Activated CD8-positive, alpha-beta T cell treated with anti-CD3 and anti-CD28 coated beads, Interleukin-2, amount 10 ng/mL, durations not matched to agents 7 days and 5 days (primary cell): ENCODE measurements around the gene CYRIA. TPM values are rescaled to one million over a fixed set of nuclear protein-coding genes. Genes with fewer than 3 reads are reported as not detected.

Experiments
- ATAC-seq: fragments of 150-1000 bp; cut with Tn5 transposase; one replicate; pipeline ENCODE4 v1.10.0; 2021; ENCODE audit warnings: moderate library complexity
- CTCF ChIA-PET: fragments of 350-600 bp; sonication (Branson Sonifier 250); formaldehyde crosslinking; loops from one replicate; lab custom pipeline; 2021; ENCODE audit warnings: antibody characterized with exemption; lab: Charles Lee
- POLR2A ChIA-PET: fragments of 350-600 bp; sonication (Branson Sonifier 250); formaldehyde crosslinking; loops from one replicate; lab custom pipeline; 2021; ENCODE audit warnings: antibody characterized with exemption; lab: Charles Lee
- DNase-seq: peaks from one replicate; pipeline ENCODE4 v3.0.0-alpha.2; 2020
- H3K27ac Mint-ChIP-seq: one replicate; pipeline ENCODE4 v1.8.0; 2021; ENCODE audit warnings: mild to moderate bottlenecking, mixed read lengths
- H3K27me3 Mint-ChIP-seq: one replicate; pipeline ENCODE4 v1.8.0; 2021; ENCODE audit warnings: low read depth, mixed read lengths
- H3K36me3 Mint-ChIP-seq: one replicate; pipeline ENCODE4 v1.8.0; 2021; ENCODE audit warnings: low read depth, mixed read lengths
- H3K4me1 Mint-ChIP-seq: one replicate; pipeline ENCODE4 v1.8.0; 2021; ENCODE audit warnings: low read depth, mixed read lengths
- H3K4me3 Mint-ChIP-seq: one replicate; pipeline ENCODE4 v1.8.0; 2021; ENCODE audit warnings: mild to moderate bottlenecking, mixed read lengths
- H3K9me3 Mint-ChIP-seq: one replicate; pipeline ENCODE4 v1.8.0; 2022; ENCODE audit warnings: mixed read lengths; ENCODE audit not compliant: insufficient read depth
- total RNA-seq, 2 experiments: library from RNA; stranded (reverse); gene quantifications; one replicate each; pipeline ENCODE4 v1.2.3, GENCODE V29; 2021

CYRIA gene
- under 1 TPM; 0.78 to 0.84 TPM for total RNA-seq

DNA sequence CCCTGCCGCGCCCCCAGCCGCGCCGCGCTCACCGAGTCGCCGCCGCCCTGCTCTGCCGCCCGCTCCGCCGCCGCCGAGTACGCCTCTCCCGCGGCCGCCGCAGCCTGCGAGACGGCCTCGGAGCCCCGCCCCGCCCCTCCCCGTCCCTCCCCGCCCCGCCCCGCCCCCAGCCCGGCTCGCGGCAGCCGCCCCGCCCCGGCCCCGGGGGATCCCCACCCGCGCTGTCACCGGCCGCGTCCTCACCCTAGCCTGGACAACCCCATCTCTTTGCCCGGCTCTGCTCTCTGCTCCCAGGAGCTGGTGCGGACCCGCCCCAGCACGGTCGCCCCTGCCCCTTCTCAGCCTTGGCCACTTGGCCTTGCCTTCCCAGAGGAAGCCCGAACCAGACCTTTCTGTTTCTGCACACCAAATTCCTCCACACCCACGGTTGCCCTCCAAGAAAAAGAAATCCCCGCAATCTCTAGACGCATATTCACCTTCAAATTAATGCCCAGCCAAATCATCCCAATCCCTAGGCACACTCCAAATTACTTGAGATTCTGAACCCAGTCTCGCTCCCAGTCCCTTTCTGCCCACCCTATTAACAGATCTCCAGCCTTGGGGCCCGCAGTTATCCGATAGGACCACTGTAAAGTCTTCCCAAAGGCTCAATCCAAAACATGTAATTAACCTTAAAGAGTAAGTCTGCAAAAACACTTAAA lies at the start of gene CYRIA:
Gene CYRIA (minus strand): TSS at position 87 of the 701 bp plus-strand sequence. CDS start 77,715 bp downstream, outside the sequence.
- ChIA-PET POLR2A (interaction anchor here (1.0 kb wide), 1 partner anchor 11 kb away, joined by 5 read pairs; no protein-coding TSS in a partner anchor), CTCF (no interaction called here)
- peaks cover 15% of the 10 kb centered on the region for H3K4me1 Mint-ChIP-seq
- no peaks in the 10 kb centered on the region for H3K36me3 Mint-ChIP-seq
- no peaks in the 10 kb centered on the region for H3K9me3 Mint-ChIP-seq
- ATAC-seq (peak; percentile 89), DNase-seq (peak; percentile 42)
- H3K4me3 Mint-ChIP-seq, result peak within 1 kb of the TSS; percentile 60
- no peak within 1 kb of the TSS for H3K27ac Mint-ChIP-seq
- H3K27me3 Mint-ChIP-seq, result peaks cover 37% of the 10 kb centered on the region

DNA sequence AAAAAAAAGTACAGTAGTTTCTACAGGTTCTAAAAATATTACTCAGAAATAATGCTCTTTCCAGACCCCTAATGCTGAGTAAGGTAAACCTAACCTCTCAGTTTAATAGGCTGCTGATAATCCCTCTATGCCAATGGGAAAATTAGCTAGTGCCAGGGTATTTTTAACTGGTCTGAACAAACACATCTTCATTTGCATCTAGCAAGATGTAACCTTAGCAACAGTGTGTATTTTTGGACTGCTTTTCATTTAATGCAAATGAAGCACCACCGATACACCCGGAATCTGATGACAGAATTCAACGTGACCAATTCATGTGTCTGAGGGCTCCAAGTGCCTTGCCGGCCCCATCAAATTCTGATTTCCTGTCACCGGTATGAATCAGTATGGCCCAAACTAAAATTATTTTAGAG lies 47.4 kb upstream of the CYRIA start:
- ATAC-seq, result no peak
- Mint-ChIP-seq H3K4me3 (no peak overlapping the region), H3K27me3 (no peaks in the 10 kb centered on the region), H3K4me1 (no peaks in the 10 kb centered on the region), H3K9me3 (no peaks in the 10 kb centered on the region), H3K36me3 (no peaks in the 10 kb centered on the region), H3K27ac (no peak overlapping the region)
- ChIA-PET POLR2A (no interaction called here), CTCF (no interaction called here)
- no peak for DNase-seq

DNA sequence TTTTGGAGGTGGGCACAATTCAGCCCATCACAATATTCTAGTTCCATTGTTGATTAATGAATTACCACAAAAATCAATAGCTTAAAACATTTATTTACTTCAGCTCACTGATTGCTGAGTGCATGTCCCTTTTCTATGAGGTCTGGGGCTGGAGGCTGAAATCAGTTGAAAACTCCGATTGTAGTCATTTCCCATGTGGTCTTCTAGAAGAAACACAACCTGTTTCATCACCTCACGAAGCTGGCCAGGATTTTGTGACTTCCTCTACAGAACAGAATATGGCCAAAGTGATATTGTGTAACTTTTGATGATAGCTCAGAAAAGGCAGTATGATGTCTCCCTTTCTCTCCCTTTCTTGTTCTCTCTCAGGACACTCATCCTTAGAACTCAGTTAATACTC lies 44.1 kb upstream of the CYRIA start:
- ChIA-PET CTCF (no interaction called here), POLR2A (no interaction called here)
- Mint-ChIP-seq H3K4me1 (no peaks in the 10 kb centered on the region), H3K9me3 (no peaks in the 10 kb centered on the region), H3K27ac (no peak overlapping the region), H3K27me3 (no peaks in the 10 kb centered on the region), H3K36me3 (no peaks in the 10 kb centered on the region), H3K4me3 (no peak overlapping the region)
- DNase-seq (no peak), ATAC-seq (no peak)

DNA sequence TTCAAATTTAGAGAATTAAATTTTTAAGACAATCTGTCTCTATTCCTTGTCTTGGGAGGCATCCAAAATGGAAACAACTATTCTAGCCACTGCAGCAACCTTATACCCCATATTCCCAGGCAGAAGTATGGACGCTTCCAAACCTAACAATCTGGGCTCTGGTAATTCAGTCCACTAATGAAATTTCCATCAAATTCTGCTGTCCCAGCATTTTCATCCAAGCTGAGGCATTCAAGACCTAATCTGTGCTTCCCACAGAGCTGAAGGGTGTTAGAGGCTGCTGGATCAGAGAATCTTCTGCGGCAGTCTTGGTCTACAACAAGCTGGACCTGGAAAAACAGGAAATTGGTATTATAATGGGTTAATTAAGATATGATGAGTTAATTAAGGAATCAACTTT lies 42.5 kb upstream of the CYRIA start:
- Mint-ChIP-seq H3K4me3 (no peak overlapping the region), H3K27ac (no peak overlapping the region), H3K36me3 (no peaks in the 10 kb centered on the region), H3K9me3 (no peaks in the 10 kb centered on the region), H3K27me3 (no peaks in the 10 kb centered on the region), H3K4me1 (no peaks in the 10 kb centered on the region)
- ChIA-PET CTCF (no interaction called here), POLR2A (no interaction called here)
- DNase-seq (no peak), ATAC-seq (no peak)

DNA sequence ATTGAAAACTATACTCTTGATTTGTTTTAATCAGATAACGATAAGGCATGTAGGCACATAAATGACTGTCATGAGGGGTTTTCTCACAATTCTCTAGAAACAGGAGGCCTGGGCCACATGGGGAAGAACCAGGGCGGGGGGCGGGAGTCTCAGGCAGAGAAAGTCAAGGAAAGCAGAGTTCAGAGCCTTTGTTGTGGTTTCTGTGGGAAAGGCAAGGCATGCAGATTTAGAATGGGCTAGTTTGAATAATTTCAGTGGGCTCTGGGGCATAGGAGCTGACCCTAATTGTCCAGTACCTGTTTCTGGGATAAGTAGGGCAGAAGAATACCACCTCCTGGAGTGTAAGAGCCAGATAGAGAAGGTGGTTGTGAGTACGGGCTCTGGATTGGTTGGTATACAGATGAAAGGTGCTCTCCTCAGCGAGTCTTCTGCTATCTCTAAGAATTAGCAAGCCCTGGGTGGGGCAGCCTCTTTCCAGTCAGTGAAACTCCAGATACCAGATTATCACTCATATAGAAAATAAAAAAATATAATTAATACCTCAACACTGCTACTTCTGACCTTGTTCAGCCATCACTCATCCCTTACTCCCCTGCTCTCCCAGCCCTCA lies 41.5 kb upstream of the CYRIA start:
- H3K9me3 Mint-ChIP-seq, result no peaks in the 10 kb centered on the region
- no peak for ATAC-seq
- no peaks in the 10 kb centered on the region for H3K4me1 Mint-ChIP-seq
- POLR2A ChIA-PET, result no interaction called here
- H3K4me3 Mint-ChIP-seq, result no peak overlapping the region
- CTCF ChIA-PET, result no interaction called here
- H3K27me3 Mint-ChIP-seq, result no peaks in the 10 kb centered on the region
- no peak overlapping the region for H3K27ac Mint-ChIP-seq
- no peak for DNase-seq
- H3K36me3 Mint-ChIP-seq, result no peaks in the 10 kb centered on the region

GRCh38 chr2:16700551-16701259 lies 35.1 kb upstream of the CYRIA start:
- no peak for DNase-seq
- Mint-ChIP-seq H3K27ac (no peak overlapping the region), H3K36me3 (no peaks in the 10 kb centered on the region), H3K4me3 (no peak overlapping the region), H3K9me3 (no peaks in the 10 kb centered on the region), H3K27me3 (no peaks in the 10 kb centered on the region), H3K4me1 (no peaks in the 10 kb centered on the region)
- ChIA-PET POLR2A (no interaction called here), CTCF (no interaction called here)
- ATAC-seq, result no peak

- Mint-ChIP-seq H3K27me3 (peaks cover 2% of the 10 kb centered on the region), H3K4me1 (no peaks in the 10 kb centered on the region), H3K9me3 (no peaks in the 10 kb centered on the region), H3K36me3 (no peaks in the 10 kb centered on the region), H3K4me3 (no peak overlapping the region), H3K27ac (no peak overlapping the region)
- no peak for DNase-seq
- ChIA-PET POLR2A (no interaction called here), CTCF (no interaction called here)
- ATAC-seq, result no peak
These were observed 28.2 kb upstream of the CYRIA start for GRCh38 chr2:16693854-16694253.

DNA sequence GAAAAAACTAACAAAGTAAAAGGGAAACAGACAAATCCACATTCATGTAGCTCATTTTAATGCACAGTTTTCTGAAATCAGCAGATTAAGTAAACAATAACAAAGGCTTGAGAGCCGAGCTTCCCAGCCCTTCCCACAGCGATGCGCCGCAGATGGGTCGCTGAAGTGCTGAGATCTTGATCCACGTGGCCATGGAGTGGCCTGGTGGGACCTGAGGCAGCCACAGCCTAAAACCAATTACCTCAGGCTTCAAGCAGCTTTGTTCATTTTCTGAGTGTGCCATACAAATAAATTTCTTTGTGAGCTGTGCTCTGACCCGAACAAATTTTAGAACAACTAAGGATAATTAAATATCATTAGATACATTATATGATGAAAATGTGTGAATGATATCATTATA lies 25.6 kb upstream of the CYRIA start:
- peaks cover 2% of the 10 kb centered on the region for H3K27me3 Mint-ChIP-seq
- ChIA-PET CTCF (no interaction called here), POLR2A (no interaction called here)
- no peaks in the 10 kb centered on the region for H3K4me1 Mint-ChIP-seq
- ATAC-seq (no peak), DNase-seq (no peak)
- no peaks in the 10 kb centered on the region for H3K36me3 Mint-ChIP-seq
- no peak overlapping the region for H3K27ac Mint-ChIP-seq
- no peaks in the 10 kb centered on the region for H3K9me3 Mint-ChIP-seq
- H3K4me3 Mint-ChIP-seq, result no peak overlapping the region

DNA sequence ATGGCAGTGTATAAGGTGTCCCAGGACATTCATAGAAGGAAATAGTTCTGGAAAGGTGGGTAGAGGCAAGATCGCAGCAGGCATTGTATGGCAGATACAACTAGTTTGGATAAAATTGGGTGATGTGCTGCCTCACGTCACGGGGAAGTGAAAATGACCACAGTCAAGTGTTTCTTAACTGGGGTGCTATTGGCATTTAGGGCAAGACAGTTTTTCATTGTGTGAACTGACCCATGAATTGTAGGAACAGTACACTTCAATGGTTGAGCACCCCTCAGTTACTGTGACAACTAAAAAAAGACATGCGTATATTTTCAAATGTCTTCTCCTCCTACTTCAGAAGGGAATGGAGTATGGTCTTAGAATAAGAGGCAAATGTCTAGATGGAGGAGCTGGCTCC lies 22.3 kb upstream of the CYRIA start:
- Mint-ChIP-seq H3K27ac (no peak overlapping the region), H3K9me3 (no peaks in the 10 kb centered on the region), H3K36me3 (no peaks in the 10 kb centered on the region), H3K4me1 (no peaks in the 10 kb centered on the region), H3K4me3 (no peak overlapping the region), H3K27me3 (no peaks in the 10 kb centered on the region)
- ChIA-PET CTCF (no interaction called here), POLR2A (no interaction called here)
- no peak for ATAC-seq
- DNase-seq, result no peak

- no peak for DNase-seq
- H3K4me1 Mint-ChIP-seq, result no peaks in the 10 kb centered on the region
- H3K27ac Mint-ChIP-seq, result no peak overlapping the region
- ChIA-PET POLR2A (no interaction called here), CTCF (no interaction called here)
- H3K4me3 Mint-ChIP-seq, result no peak overlapping the region
- no peaks in the 10 kb centered on the region for H3K9me3 Mint-ChIP-seq
- no peaks in the 10 kb centered on the region for H3K36me3 Mint-ChIP-seq
- no peak for ATAC-seq
- no peaks in the 10 kb centered on the region for H3K27me3 Mint-ChIP-seq
These were observed 21.6 kb upstream of the CYRIA start for GRCh38 chr2:16687222-16687621.

DNA sequence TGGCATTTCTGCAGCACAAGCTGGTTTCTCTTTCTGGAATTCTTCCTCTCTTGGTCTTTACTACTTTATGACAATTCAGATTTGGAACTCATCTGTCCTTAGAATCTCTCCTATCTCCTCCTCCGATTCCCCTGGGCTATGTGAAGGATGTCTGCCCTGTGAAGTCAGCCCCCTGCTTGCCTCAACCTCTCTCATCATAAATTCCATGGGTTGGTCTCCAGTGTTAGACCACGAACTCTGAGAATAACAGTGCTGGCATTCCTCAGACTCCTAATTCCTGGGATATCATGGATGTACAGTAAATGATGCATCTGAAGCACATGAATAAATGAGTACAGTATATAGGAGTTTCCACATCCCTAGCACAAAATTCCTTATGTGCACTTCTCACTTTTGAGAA lies 21.0 kb upstream of the CYRIA start:
- no peaks in the 10 kb centered on the region for H3K9me3 Mint-ChIP-seq
- ATAC-seq, result no peak
- no peak overlapping the region for H3K4me3 Mint-ChIP-seq
- H3K27me3 Mint-ChIP-seq, result no peaks in the 10 kb centered on the region
- H3K36me3 Mint-ChIP-seq, result no peaks in the 10 kb centered on the region
- ChIA-PET POLR2A (no interaction called here), CTCF (no interaction called here)
- no peak for DNase-seq
- no peaks in the 10 kb centered on the region for H3K4me1 Mint-ChIP-seq
- H3K27ac Mint-ChIP-seq, result no peak overlapping the region

DNA sequence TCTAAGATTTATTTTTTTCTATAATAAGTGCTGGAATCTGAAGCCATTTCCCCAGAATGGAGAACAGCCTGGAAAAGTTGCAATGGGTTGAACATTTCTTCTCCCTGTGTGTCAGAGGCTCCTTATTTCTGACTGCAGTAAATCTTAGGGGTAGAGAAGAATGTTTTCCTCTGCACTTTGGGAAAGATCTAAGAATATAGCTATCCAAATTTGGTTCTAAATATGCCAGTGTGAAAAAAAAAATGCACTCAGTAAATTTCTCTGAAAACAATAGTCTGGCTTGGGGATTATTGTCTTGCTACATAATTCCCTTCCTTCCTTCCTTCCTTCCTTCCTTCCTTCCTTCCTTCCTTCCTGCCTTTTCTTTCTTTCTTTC lies 19.7 kb upstream of the CYRIA start:
- Mint-ChIP-seq H3K36me3 (no peaks in the 10 kb centered on the region), H3K4me3 (no peak overlapping the region), H3K27ac (no peak overlapping the region), H3K9me3 (no peaks in the 10 kb centered on the region), H3K4me1 (no peaks in the 10 kb centered on the region), H3K27me3 (no peaks in the 10 kb centered on the region)
- ATAC-seq, result no peak
- POLR2A ChIA-PET, result no interaction called here
- CTCF ChIA-PET, result no interaction called here
- no peak for DNase-seq
